ENCODE results near the gene MGAT5. TPM values are rescaled to one million over a fixed set of nuclear protein-coding genes. Genes with fewer than 3 reads are reported as not detected.

The MGAT5 gene
- total and polyA plus RNA-seq, 4 donors = 3.6 to 53.7 (median 31.3) TPM

DNA sequence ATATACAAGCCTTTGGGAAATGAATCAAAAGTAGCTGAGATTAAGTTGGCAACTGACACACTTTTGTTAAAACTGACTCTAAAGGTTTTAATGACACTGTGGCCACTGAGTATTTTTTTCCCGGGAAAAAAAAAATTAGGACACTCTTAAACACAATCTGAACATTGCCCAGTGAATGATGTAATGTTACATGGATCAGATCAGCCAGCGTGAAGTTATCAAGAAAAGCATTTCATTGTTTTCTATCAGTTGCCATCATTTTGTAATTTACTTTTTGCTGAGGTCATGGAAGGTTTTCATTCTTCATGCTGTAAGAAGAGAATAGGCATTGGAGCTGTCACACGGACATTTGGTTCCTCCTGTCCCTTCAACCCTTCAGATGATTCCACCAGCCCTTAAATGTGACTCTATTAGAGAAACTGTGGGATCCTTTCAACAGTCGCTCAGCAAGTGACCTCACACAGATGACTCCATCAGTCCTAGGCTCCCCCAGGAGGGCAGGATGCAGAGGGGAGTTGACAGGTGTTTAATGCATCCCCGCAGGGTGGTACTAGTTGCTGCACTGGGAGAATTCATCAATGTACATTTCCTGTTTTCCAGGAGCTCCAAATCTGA is 164.2 kb downstream of the MGAT5 start:
- no peak for DNase-seq
- Histone ChIP-seq H3K4me3 (no peak overlapping the region), H3K27me3 (ENCODE audit: control insufficient read depth in 3 of 3, insufficient read depth in 3 of 3, low read length in 2 of 3) (no peaks in the 10 kb centered on the region), H3K9ac (ENCODE audit: insufficient read depth in 1 of 2, low read length in 2 of 2) (no peak overlapping the region), H3K9me3 (ENCODE audit: control insufficient read depth in 4 of 4, insufficient read depth in 3 of 4, low read length in 3 of 4) (no peaks in the 10 kb centered on the region), H3K27ac (ENCODE audit: low read depth in 1 of 2, low read length in 1 of 2) (no peak overlapping the region), H3K36me3 (ENCODE audit: control insufficient read depth in 4 of 4, insufficient read depth in 4 of 4, low read length in 4 of 4) (peaks cover 0 to 5% (median 0%) of the 10 kb centered on the region in 4 donors), H3K4me1 (ENCODE audit: control insufficient read depth in 5 of 5, insufficient read depth in 5 of 5, low read length in 5 of 5) (peaks cover 0 to 5% (median 0%) of the 10 kb centered on the region in 5 donors)
- TF ChIP-seq, protein P1, sequence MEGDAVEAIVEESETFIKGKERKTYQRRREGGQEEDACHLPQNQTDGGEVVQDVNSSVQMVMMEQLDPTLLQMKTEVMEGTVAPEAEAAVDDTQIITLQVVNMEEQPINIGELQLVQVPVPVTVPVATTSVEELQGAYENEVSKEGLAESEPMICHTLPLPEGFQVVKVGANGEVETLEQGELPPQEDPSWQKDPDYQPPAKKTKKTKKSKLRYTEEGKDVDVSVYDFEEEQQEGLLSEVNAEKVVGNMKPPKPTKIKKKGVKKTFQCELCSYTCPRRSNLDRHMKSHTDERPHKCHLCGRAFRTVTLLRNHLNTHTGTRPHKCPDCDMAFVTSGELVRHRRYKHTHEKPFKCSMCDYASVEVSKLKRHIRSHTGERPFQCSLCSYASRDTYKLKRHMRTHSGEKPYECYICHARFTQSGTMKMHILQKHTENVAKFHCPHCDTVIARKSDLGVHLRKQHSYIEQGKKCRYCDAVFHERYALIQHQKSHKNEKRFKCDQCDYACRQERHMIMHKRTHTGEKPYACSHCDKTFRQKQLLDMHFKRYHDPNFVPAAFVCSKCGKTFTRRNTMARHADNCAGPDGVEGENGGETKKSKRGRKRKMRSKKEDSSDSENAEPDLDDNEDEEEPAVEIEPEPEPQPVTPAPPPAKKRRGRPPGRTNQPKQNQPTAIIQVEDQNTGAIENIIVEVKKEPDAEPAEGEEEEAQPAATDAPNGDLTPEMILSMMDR (IDR thresholded peaks at IDR 0.05; ENCODE audit: control extremely low read depth, extremely low read depth) = no peak
- 91 to 93% methylated on average over 5 of the region's 5 CpGs for WGBS, 2 donors
- ATAC-seq (ENCODE audit: insufficient read depth, low FRiP score) = no peak

DNA sequence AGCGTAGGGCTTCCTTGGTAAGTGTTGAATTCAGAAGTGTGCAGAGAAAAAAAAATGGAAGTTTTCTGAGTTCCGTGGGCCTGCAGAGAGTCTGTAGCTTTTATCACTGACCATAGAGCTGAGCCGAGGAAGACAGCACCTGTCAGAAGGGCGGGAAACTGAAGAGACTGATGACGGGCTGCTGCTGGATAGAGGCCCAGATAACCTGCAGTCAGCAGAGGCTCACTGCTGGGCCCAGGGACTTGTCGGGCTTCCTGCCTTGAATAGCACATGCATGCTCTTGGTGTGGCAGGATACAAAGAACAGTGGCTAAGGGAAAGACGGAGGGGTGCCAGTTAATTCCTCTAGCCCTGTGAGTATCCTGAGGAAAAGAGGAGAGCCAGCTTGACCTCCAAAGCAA is 166.4 kb downstream of the MGAT5 start:
- Histone ChIP-seq H3K27me3 (ENCODE audit: control insufficient read depth in 3 of 3, insufficient read depth in 3 of 3, low read length in 2 of 3) (no peaks in the 10 kb centered on the region), H3K4me3 (no peak overlapping the region), H3K9ac (ENCODE audit: insufficient read depth in 1 of 2, low read length in 2 of 2) (no peak overlapping the region), H3K9me3 (ENCODE audit: control insufficient read depth in 4 of 4, insufficient read depth in 3 of 4, low read length in 3 of 4) (no peaks in the 10 kb centered on the region), H3K27ac (ENCODE audit: low read depth in 1 of 2, low read length in 1 of 2) (peak overlapping the region in 1 of 2 donors; percentile 38), H3K36me3 (ENCODE audit: control insufficient read depth in 4 of 4, insufficient read depth in 4 of 4, low read length in 4 of 4) (peaks cover 0 to 8% (median 3%) of the 10 kb centered on the region in 4 donors), H3K4me1 (ENCODE audit: control insufficient read depth in 5 of 5, insufficient read depth in 5 of 5, low read length in 5 of 5) (peaks cover 0 to 5% (median 0%) of the 10 kb centered on the region in 5 donors)
- ATAC-seq (ENCODE audit: insufficient read depth, low FRiP score) (no peak), DNase-seq (no peak)
- WGBS, 2 donors = 88 to 92% methylated on average over 7 of the region's 7 CpGs
- TF ChIP-seq, protein P1 (IDR thresholded peaks at IDR 0.05; ENCODE audit: control extremely low read depth, extremely low read depth) = no peak

DNA sequence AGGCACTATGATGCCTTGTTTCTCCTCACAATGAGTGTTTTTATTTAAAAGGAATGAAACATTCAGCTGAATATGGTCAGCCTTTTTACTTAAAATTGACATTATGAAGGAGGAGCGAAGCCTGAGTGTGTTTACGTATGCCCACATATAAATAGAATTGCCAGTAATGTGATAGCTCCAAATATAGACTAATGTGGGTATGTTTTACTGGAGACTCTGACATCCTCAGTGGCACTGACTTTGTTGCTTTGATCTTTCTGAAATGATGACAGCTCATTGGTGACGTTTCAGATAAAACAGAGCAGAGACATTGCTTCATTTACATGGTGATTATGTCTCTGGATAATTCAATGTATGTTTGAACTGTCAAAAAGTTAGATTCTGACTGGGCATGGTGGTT is 167.0 kb downstream of the MGAT5 start:
- WGBS, 2 donors = 86 to 95% methylated on average over 3 of the region's 3 CpGs
- Histone ChIP-seq H3K9me3 (ENCODE audit: control insufficient read depth in 4 of 4, insufficient read depth in 3 of 4, low read length in 3 of 4) (no peaks in the 10 kb centered on the region), H3K27me3 (ENCODE audit: control insufficient read depth in 3 of 3, insufficient read depth in 3 of 3, low read length in 2 of 3) (no peaks in the 10 kb centered on the region), H3K9ac (ENCODE audit: insufficient read depth in 1 of 2, low read length in 2 of 2) (no peak overlapping the region), H3K27ac (ENCODE audit: low read depth in 1 of 2, low read length in 1 of 2) (peak overlapping the region in 1 of 2 donors; percentile 73), H3K36me3 (ENCODE audit: control insufficient read depth in 4 of 4, insufficient read depth in 4 of 4, low read length in 4 of 4) (peaks cover 0 to 8% (median 3%) of the 10 kb centered on the region in 4 donors), H3K4me1 (ENCODE audit: control insufficient read depth in 5 of 5, insufficient read depth in 5 of 5, low read length in 5 of 5) (peaks cover 0 to 5% (median 0%) of the 10 kb centered on the region in 5 donors), H3K4me3 (no peak overlapping the region)
- TF ChIP-seq, protein P1 (IDR thresholded peaks at IDR 0.05; ENCODE audit: control extremely low read depth, extremely low read depth) = no peak
- ATAC-seq (ENCODE audit: insufficient read depth, low FRiP score) = no peak
- DNase-seq = no peak
